ENCODE results near the gene TMPRSS3. TPM values are rescaled to one million over a fixed set of nuclear protein-coding genes. Genes with fewer than 3 reads are reported as not detected.

The TMPRSS3 gene
- polyA plus RNA-seq, 1 experiment, result not detected

GRCh38 chr21:42401154-42401553 lies 5.3 kb upstream of the TMPRSS3 start:
- DNase-seq (ENCODE audit: low read depth, low spot score), result no peak
- no peak for TF ChIP-seq CTCF (IDR thresholded peaks at IDR 0.05; ENCODE audit: low read depth, low read length)
- CTCF ChIA-PET, result interaction anchor here (1.4 kb wide), 1 partner anchor 20 kb away, joined by 3 read pairs; no protein-coding TSS in a partner anchor
- Histone ChIP-seq H3K4me3 (ENCODE audit: low read depth, low read length) (no peak overlapping the region), H3K27me3 (ENCODE audit: control insufficient read depth, insufficient read depth, low read length) (no peaks in the 10 kb centered on the region), H3K9me3 (ENCODE audit: control insufficient read depth, insufficient read depth, low read length) (no peaks in the 10 kb centered on the region; the same call in 1 of the 2 replicates), H3K27ac (ENCODE audit: low read depth, low read length) (no peak overlapping the region)
- POLR2A ChIA-PET, result no interaction called here

- H3K9me3 ChIP-seq (ENCODE audit: control insufficient read depth, insufficient read depth, low read length), result no peaks in the 10 kb centered on the region; the same call in 1 of the 2 replicates
- POLR2A ChIA-PET, result no interaction called here
- no peak overlapping the region for H3K27ac ChIP-seq (ENCODE audit: low read depth, low read length)
- CTCF ChIA-PET, result interaction anchor here (1.4 kb wide), 1 partner anchor 19 kb away, joined by 3 read pairs; no protein-coding TSS in a partner anchor
- H3K4me3 ChIP-seq (ENCODE audit: low read depth, low read length), result no peak overlapping the region
- H3K27me3 ChIP-seq (ENCODE audit: control insufficient read depth, insufficient read depth, low read length), result no peaks in the 10 kb centered on the region
- TF ChIP-seq CTCF (IDR thresholded peaks at IDR 0.05; ENCODE audit: low read depth, low read length), result no peak
- no peak for DNase-seq (ENCODE audit: low read depth, low spot score)
These were observed 4.7 kb upstream of the TMPRSS3 start for GRCh38 chr21:42400525-42400924.

GRCh38 chr21:42398436-42399028 lies 2.7 kb upstream of the TMPRSS3 start:
- H3K27ac ChIP-seq (ENCODE audit: low read depth, low read length), result no peak overlapping the region
- DNase-seq (ENCODE audit: low read depth, low spot score), result no peak
- TF ChIP-seq CTCF (IDR thresholded peaks at IDR 0.05; ENCODE audit: low read depth, low read length), result no peak
- CTCF ChIA-PET, result no interaction called here
- no peak overlapping the region for H3K4me3 ChIP-seq (ENCODE audit: low read depth, low read length)
- no peaks in the 10 kb centered on the region for H3K9me3 ChIP-seq (ENCODE audit: control insufficient read depth, insufficient read depth, low read length)
- POLR2A ChIA-PET, result no interaction called here
- peaks cover 3% of the 10 kb centered on the region for H3K27me3 ChIP-seq (ENCODE audit: control insufficient read depth, insufficient read depth, low read length)

GRCh38 chr21:42397746-42398394 lies 2.0 kb upstream of the TMPRSS3 start:
- POLR2A ChIA-PET, result no interaction called here
- CTCF ChIA-PET, result no interaction called here
- Histone ChIP-seq H3K27ac (ENCODE audit: low read depth, low read length) (no peak overlapping the region), H3K9me3 (ENCODE audit: control insufficient read depth, insufficient read depth, low read length) (no peaks in the 10 kb centered on the region; the same call in 1 of the 2 replicates), H3K27me3 (ENCODE audit: control insufficient read depth, insufficient read depth, low read length) (peaks cover 3% of the 10 kb centered on the region), H3K4me3 (ENCODE audit: low read depth, low read length) (no peak overlapping the region)
- no peak for DNase-seq (ENCODE audit: low read depth, low spot score)
- TF ChIP-seq CTCF (IDR thresholded peaks at IDR 0.05; ENCODE audit: low read depth, low read length), result no peak
